Urinary bladder (tissue), 4 donors: Measurements from ENCODE around the gene KRTAP12-4. TPM values are rescaled to one million over a fixed set of nuclear protein-coding genes. Genes with fewer than 3 reads are reported as not detected.
"Not testable (repeated sequence)": the region's sequence is repeated elsewhere in the genome, so short reads cannot be mapped to it uniquely, and the experiment has no call there.

Source experiments
- DNase-seq: peaks from one replicate; pipeline ENCODE4 v3.0.0-alpha.2; 2015; ENCODE audit errors: extremely low spot score
- H3K27ac ChIP-seq: one replicate; pipeline ENCODE4 v1.5.1; 2013; ENCODE audit warnings: low read depth, mild to moderate bottlenecking, moderate library complexity
- H3K36me3 ChIP-seq: one replicate; pipeline ENCODE4 v1.6.1; 2013; ENCODE audit warnings: mild to moderate bottlenecking, moderate library complexity; ENCODE audit not compliant: insufficient read depth
- H3K4me1 ChIP-seq: one replicate; pipeline ENCODE4 v1.6.1; 2013; ENCODE audit warnings: mild to moderate bottlenecking, moderate library complexity; ENCODE audit not compliant: insufficient read depth
- H3K4me3 ChIP-seq: one replicate; pipeline ENCODE4 v1.5.1; 2013; ENCODE audit warnings: low read depth, low read length
- WGBS: extraction: QIAGEN DNeasy Blood & Tissue Kit; methylation state at CpG from one replicate; pipeline ENCODE4 v1.1.7; 2013; 5-methylcytosine and 5-hydroxymethylcytosine counted together
- polyA plus RNA-seq: library from polyadenylated mRNA; stranded (reverse); fragments of 200-250 nt; gene quantifications from one replicate; pipeline ENCODE4 v1.2.3, GENCODE V29; 2013
- total RNA-seq: library from RNA; depleted of rRNA; stranded (reverse); fragments of >200 nt; gene quantifications from one replicate; pipeline ENCODE4 v1.2.3, GENCODE V29; 2014
- donor health status: healthy with polysubstance abuse.
- donor health status: healthy.

The KRTAP12-4 gene
- total and polyA plus RNA-seq, 2 donors, result not detected

DNA sequence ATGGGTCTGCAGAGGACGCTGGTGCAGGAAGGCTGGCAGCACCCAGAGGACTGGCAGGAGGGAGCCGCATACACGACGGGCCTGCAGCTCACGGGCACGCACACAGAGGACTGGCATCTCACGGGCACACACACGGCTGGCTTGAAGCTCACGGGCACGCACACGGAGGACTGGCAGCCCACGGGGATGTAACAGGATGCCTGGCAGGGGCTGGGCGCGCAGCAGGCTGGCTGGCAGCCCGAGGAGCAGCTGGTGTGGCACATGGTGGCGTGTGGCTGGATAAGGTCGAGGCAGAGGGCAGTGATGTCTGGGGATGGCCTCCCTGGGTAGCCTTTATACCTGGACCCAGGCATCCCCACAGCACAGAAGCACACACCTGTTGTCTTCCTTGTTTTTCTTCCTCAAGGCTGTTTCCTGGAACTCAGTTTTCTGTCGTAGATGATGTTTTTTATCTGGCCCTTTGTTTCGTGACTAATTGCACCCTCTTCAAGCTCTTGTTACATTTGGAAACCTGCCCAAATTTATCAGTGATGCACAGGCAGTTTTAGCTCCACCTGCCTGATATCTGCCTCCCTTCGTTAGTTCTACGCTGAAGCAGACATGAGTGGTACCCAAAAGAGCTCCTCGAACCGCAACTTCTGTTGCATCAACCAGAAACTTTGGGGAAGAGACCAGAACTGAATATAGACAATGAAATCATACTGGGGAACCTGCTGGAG is 27.6 kb upstream of the KRTAP12-4 start, which contains the start of gene KRTAP12-1:
Gene KRTAP12-1 (minus strand): TSS at position 303 of the 719 bp plus-strand sequence. CDS start 40 bp downstream, at position 263.
- H3K4me1 ChIP-seq, result no peaks in the 10 kb centered on the region
- H3K27ac ChIP-seq, result no peak within 1 kb of the TSS
- no peak within 1 kb of the TSS for H3K4me3 ChIP-seq
- no peak for DNase-seq
- WGBS, result 75% methylated on average over 23 of the region's 23 CpGs
- no peaks in the 10 kb centered on the region for H3K36me3 ChIP-seq

DNA sequence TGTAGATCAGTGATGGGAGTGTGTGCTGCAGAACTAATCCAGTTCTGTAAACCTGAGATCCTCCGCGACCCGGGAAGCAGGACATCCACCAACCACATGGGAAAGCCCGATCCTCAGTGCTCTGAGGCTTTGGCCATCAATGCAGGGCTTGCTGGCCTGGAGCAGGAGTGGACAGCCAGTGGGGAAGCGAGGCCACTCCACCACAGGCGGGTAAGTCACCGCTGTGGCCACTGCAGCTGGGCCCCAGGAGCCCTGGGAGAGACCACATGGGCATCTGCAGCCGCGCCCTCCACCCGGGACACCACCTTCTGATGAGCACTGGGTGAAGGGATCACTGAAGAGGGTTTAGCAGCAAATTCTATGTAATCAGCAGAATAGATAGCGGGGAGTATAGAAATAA is 26.7 kb upstream of the KRTAP12-4 start:
- Histone ChIP-seq H3K4me1 (no peaks in the 10 kb centered on the region), H3K27ac (no peak overlapping the region), H3K4me3 (no peak overlapping the region), H3K36me3 (no peaks in the 10 kb centered on the region)
- no peak for DNase-seq
- WGBS, result 80% methylated on average over 11 of the region's 11 CpGs

DNA sequence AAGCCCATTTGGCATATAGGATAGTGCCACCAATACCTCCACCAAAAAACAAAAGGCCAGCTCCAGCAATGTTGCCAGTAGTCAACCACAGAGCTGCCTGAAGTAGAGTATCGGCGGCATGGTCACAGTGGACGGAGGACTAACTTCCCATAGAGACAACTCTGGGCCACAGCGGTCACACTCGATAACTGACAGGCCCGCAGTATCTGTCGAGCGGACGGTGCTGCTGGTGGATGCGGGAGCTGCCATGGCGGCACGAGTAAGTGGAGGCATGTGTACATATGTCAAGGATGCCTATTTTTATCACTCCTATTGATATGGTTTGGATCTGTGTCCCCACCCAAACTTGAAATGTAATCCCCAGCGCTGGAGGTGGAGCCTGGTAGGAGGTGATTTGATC is 23.4 kb upstream of the KRTAP12-4 start:
- no peaks in the 10 kb centered on the region for H3K36me3 ChIP-seq
- no peak for DNase-seq
- 95% methylated on average over 13 of the region's 13 CpGs for WGBS
- no peak overlapping the region for H3K27ac ChIP-seq
- H3K4me1 ChIP-seq, result no peaks in the 10 kb centered on the region
- no peak overlapping the region for H3K4me3 ChIP-seq

DNA sequence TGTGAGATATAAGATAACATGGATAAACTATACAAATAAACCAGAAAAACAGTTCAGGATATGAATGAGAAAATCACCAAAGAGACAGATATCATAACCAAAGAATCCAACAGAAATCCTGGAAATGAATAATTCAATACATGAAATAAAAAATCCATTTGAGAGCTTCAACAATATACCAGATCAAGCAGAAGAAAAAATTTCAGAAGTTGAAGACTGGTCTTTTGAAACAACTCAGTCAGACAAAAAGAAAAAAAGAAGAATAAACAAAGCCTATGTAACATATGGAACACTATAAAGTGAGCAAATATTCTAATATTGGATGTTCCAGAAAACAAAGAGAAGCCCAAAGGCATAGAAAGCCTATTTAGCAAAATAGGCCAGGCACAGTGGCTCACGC is 17.5 kb upstream of the KRTAP12-4 start:
- H3K4me1 ChIP-seq, result no peaks in the 10 kb centered on the region
- no peak for DNase-seq
- 100% methylated on average over 1 of the region's 1 CpG for WGBS
- no peaks in the 10 kb centered on the region for H3K36me3 ChIP-seq
- no peak overlapping the region for H3K27ac ChIP-seq
- H3K4me3 ChIP-seq, result no peak overlapping the region

- 72% methylated on average over 3 of the region's 3 CpGs for WGBS
- no peaks in the 10 kb centered on the region for H3K36me3 ChIP-seq
- DNase-seq, result no peak
- H3K4me1 ChIP-seq, result no peaks in the 10 kb centered on the region
- H3K4me3 ChIP-seq, result no peak overlapping the region
- no peak overlapping the region for H3K27ac ChIP-seq
Observed at GRCh38 chr21:44670642-44671432, 16.4 kb upstream of the KRTAP12-4 start.

GRCh38 chr21:44667612-44668011 is 13.2 kb upstream of the KRTAP12-4 start:
- no peak overlapping the region for H3K4me3 ChIP-seq
- WGBS, result 76% methylated on average over 1 of the region's 1 CpG
- no peak overlapping the region for H3K27ac ChIP-seq
- no peak for DNase-seq
- no peaks in the 10 kb centered on the region for H3K36me3 ChIP-seq
- no peaks in the 10 kb centered on the region for H3K4me1 ChIP-seq

- no peaks in the 10 kb centered on the region for H3K36me3 ChIP-seq
- DNase-seq, result no peak
- H3K4me3 ChIP-seq, result no peak within 1 kb of the TSS
- 73% methylated on average over 19 of the region's 19 CpGs for WGBS
- no peaks in the 10 kb centered on the region for H3K4me1 ChIP-seq
- no peak within 1 kb of the TSS for H3K27ac ChIP-seq
Observed at GRCh38 chr21:44666401-44667320, 12.2 kb upstream of the KRTAP12-4 start, which contains the start of gene KRTAP12-2. KRTAP12-2 (minus strand) TSS chr21:44666927; CDS start chr21:44666886, 41 bp downstream.

DNA sequence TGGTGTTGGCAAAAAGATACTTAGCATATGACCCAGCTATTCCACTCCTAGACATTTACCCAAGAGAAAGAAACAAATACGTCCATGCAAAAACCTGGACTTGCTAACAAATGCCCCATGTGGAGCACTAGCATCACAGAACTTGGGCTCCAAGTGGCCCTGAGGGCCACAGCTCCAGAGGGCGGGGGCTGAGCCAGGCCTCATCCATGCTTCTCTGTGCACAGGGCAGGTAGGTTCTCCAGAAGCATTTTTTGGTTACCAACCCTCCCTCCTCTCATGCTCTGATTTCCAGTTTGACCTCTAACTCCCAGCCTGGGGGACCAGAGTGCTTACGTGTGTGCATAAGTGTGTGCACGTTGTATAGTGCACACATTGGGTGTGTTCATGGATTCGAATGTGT is 10.2 kb upstream of the KRTAP12-4 start:
- Histone ChIP-seq H3K27ac (no peak overlapping the region), H3K4me3 (no peak overlapping the region), H3K36me3 (no peaks in the 10 kb centered on the region), H3K4me1 (no peaks in the 10 kb centered on the region)
- WGBS, result 83% methylated on average over 5 of the region's 5 CpGs
- DNase-seq, result no peak

DNA sequence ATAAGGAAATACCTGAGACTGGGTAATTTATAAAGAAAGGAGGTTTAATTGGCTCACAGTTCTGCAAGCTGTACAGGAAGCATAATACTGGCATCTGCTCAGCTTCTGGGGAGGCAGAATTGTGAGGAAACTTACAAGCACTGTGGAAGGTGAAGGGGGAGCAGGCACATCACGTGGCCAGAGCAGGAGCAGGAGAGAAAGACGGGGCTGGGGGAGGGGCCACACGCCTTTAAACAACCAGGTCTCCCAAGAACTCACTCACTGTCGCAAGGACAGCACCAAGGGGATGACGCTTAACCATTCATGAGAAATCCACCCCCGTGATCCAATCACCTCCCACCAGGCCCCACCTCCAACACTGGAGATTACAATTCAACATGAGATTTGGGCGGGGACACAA is 7.1 kb upstream of the KRTAP12-4 start:
- H3K36me3 ChIP-seq, H3K27ac ChIP-seq, DNase-seq, H3K4me3 ChIP-seq, H3K4me1 ChIP-seq: not testable (repeated sequence)
- 44% methylated on average over 7 of the region's 7 CpGs for WGBS

DNA sequence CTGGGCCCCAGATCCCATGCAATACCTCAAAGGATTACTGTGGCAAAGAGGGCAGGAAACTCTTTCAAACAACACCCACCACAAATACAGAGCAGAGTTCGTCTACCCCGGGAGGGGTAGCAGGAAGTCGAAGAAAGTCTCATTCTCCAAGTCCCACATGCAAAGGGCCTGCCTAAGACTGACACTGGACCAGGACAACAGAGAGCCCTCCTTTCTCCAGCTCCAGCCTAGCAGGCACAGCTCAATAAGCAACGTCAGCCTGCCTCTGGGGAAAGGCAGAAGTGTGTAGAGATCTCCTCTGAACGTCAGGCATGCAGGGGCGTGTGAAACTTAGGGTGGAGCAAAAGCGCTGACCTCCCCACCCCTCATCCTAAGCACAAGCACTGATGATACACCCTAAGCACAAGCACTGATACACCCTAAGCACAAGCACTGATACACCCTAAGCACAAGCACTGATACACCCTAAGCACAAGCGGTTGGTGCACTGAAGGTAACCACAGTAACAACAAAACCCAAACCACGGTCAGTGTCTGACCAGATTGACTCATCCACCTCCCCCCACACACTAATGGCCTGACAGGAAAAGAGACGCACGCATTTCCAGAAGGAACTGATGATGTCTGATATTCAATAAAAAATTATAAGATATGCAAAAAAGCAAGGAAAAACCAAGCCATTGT is 4.6 kb upstream of the KRTAP12-4 start:
- 57% methylated on average over 11 of the region's 11 CpGs for WGBS
- Histone ChIP-seq H3K27ac (no peak overlapping the region), H3K36me3 (no peaks in the 10 kb centered on the region), H3K4me1 (no peaks in the 10 kb centered on the region), H3K4me3 (no peak overlapping the region)
- no peak for DNase-seq

GRCh38 chr21:44658541-44658910 is 4.1 kb upstream of the KRTAP12-4 start:
- no peak for DNase-seq
- no peak overlapping the region for H3K27ac ChIP-seq
- WGBS, result 80% methylated on average over 5 of the region's 5 CpGs

DNA sequence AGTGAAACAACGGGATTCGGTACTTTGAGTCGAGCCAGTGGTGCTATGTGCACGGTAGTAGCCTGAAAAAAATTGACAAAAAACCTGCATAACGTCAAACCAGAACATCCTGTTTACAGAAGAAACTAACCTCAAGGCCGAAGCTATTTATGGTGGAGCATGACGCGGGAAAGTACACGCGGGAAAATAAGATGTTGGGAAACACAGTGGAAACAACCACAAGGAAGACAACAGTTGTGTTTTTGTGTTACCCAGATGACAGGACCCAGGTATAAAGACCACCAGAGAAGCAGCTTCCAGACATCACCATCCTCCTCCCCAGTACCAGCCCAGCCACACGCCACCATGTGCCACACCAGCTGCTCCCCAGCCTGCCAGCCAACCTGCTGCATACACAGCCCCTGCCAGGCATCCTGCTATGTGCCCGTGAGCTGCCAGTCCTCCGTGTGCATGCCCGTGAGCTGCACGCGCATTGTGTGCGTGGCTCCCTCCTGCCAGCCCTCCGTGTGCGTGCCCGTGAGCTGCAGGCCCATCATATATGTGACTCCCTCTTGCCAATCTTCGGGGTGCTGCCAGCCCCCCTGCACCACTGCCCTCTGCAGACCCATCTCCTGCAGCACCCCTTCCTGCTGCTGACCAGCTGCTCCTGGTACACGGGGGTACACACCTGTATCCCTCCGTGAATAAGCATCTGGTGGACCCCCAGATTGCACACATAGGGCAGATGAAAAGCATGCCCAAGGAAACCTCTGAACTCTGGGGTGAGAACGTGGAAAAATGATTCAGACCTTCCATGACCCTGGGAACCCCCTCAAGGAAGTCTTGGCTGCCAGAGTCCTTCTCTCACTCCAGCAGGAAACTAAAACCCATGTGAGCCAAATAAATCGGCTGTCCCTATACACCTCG is 3.4 kb upstream of the KRTAP12-4 start, which contains the start of gene KRTAP12-3:
Gene KRTAP12-3 (plus strand): TSS at position 298 of the 906 bp plus-strand sequence. CDS start 48 bp downstream, at position 346.
- Histone ChIP-seq H3K4me3 (no peak within 1 kb of the TSS), H3K36me3 (no peaks in the 10 kb centered on the region), H3K4me1 (no peaks in the 10 kb centered on the region), H3K27ac (peak within 1 kb of the TSS; percentile 0)
- no peak for DNase-seq
- WGBS, result 75% methylated on average over 26 of the region's 26 CpGs

More at GRCh38 chr21:44658541-44658910, 4.1 kb upstream of the KRTAP12-4 start:
- Histone ChIP-seq H3K4me3 (no peak overlapping the region), H3K4me1 (no peaks in the 10 kb centered on the region), H3K36me3 (no peaks in the 10 kb centered on the region)
